A673 (cell line): Measurements from ENCODE around the gene CYP46A1. TPM values are rescaled to one million over a fixed set of nuclear protein-coding genes. Genes with fewer than 3 reads are reported as not detected.

Experiments used
- BruUV-seq: library from RNA; stranded (reverse); fragments of 400-500 nt; replicated peaks from 2 replicates; lab custom pipeline; 2021; lab: Mats Ljungman, UMichigan
- CTCF ChIA-PET: fragments of 300-600 bp; sonication (Branson Sonifier 250); formaldehyde crosslinking; loops from one replicate; lab custom pipeline; 2022; ENCODE audit warnings: antibody characterized with exemption; lab: Charles Lee
- POLR2A ChIA-PET: fragments of 300-600 bp; sonication (Branson Sonifier 250); formaldehyde crosslinking; loops from one replicate; lab custom pipeline; 2022; ENCODE audit warnings: antibody characterized with exemption; ENCODE audit not compliant: low non-redundant PET; lab: Charles Lee
- DNase-seq: peaks from one replicate; pipeline ENCODE4 v3.0.0-alpha.2; 2015; ENCODE audit warnings: low spot score
- H3K27ac ChIP-seq: fragments of 200-600 bp; sonication (generic); 2 replicates; pipeline ENCODE4 v1.5.1; 2016; ENCODE audit warnings: mixed run types, low read depth, mild to moderate bottlenecking, mixed read lengths, antibody characterized with exemption, low read length; ENCODE audit not compliant: poor library complexity, severe bottlenecking
- H3K27me3 ChIP-seq: fragments of 200-600 bp; sonication (generic); replicated peaks from 2 replicates; pipeline ENCODE4 v1.6.1; 2017; ENCODE audit warnings: mixed run types, low read depth, mild to moderate bottlenecking, mixed read lengths, antibody characterized with exemption, low read length; ENCODE audit not compliant: insufficient read depth, poor library complexity
- H3K36me3 ChIP-seq: fragments of 200-600 bp; sonication (generic); 2 replicates; pipeline ENCODE4 v1.6.1; 2016; ENCODE audit warnings: mixed run types, mild to moderate bottlenecking, mixed read lengths, antibody characterized with exemption, low read length; ENCODE audit not compliant: insufficient read depth, poor library complexity, severe bottlenecking
- H3K4me1 ChIP-seq: fragments of 200-600 bp; sonication (generic); 2 replicates; pipeline ENCODE4 v1.6.1; 2017; ENCODE audit warnings: mixed run types, mild to moderate bottlenecking, mixed read lengths, antibody characterized with exemption, low read length; ENCODE audit not compliant: insufficient read depth, poor library complexity, severe bottlenecking
- H3K4me3 ChIP-seq: fragments of 200-600 bp; sonication (generic); 2 replicates; pipeline ENCODE4 v1.5.1; 2016; ENCODE audit warnings: low read depth, mixed run types, mild to moderate bottlenecking, mixed read lengths, low read length; ENCODE audit not compliant: poor library complexity, severe bottlenecking
- H3K9me3 ChIP-seq: fragments of 200-600 bp; sonication (generic); 2 replicates; pipeline ENCODE4 v1.6.1; 2016; ENCODE audit warnings: mixed run types, low read depth, mild to moderate bottlenecking, mixed read lengths, antibody characterized with exemption, low read length; ENCODE audit not compliant: poor library complexity, severe bottlenecking
- EZH2 ChIP-seq: fragments of 200-600 bp; sonication (generic); IDR thresholded peaks from 2 replicates; pipeline ENCODE4 v1.6.1; 2017; ENCODE audit warnings: borderline replicate concordance, low read depth, mild to moderate bottlenecking, mixed read lengths, antibody characterized with exemption, low read length; ENCODE audit not compliant: poor library complexity, severe bottlenecking
- intact Hi-C: fragments of 100-400 bp; cut with micrococcal nuclease; formaldehyde crosslinking; loops from one replicate; pipeline ENCODE4 v1.10.0; 2022; ENCODE audit not compliant: unreplicated experiment
- total RNA-seq: library from RNA; stranded (reverse); gene quantifications from 2 replicates; pipeline ENCODE4 v1.2.3, GENCODE V29; 2021
- TF ChIP-seq, protein P1 (sequence below): fragments of 300-800, 200-600 bp; sonication (generic); conservative IDR thresholded peaks from 2 replicates; pipeline ENCODE4 v1.5.1; 2017; ENCODE audit warnings: low read depth, mild to moderate bottlenecking, antibody characterized with exemption, low read length, moderate library complexity, mixed read lengths

The CYP46A1 gene
- total RNA-seq, 1 experiment from 2014 or later, result not detected

- Histone ChIP-seq H3K9me3 (no peaks in the 10 kb centered on the region), H3K27me3 (no peaks in the 10 kb centered on the region), H3K27ac (no peak overlapping the region), H3K4me1 (no peaks in the 10 kb centered on the region), H3K36me3 (no peaks in the 10 kb centered on the region), H3K4me3 (no peak overlapping the region)
- TF ChIP-seq, protein P1, sequence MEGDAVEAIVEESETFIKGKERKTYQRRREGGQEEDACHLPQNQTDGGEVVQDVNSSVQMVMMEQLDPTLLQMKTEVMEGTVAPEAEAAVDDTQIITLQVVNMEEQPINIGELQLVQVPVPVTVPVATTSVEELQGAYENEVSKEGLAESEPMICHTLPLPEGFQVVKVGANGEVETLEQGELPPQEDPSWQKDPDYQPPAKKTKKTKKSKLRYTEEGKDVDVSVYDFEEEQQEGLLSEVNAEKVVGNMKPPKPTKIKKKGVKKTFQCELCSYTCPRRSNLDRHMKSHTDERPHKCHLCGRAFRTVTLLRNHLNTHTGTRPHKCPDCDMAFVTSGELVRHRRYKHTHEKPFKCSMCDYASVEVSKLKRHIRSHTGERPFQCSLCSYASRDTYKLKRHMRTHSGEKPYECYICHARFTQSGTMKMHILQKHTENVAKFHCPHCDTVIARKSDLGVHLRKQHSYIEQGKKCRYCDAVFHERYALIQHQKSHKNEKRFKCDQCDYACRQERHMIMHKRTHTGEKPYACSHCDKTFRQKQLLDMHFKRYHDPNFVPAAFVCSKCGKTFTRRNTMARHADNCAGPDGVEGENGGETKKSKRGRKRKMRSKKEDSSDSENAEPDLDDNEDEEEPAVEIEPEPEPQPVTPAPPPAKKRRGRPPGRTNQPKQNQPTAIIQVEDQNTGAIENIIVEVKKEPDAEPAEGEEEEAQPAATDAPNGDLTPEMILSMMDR, result no peak
- no peak for TF ChIP-seq EZH2
- intact Hi-C loops, result no loop called here
- no TSS peak for BruUV-seq
- CTCF ChIA-PET, result no interaction called here
- no peak for DNase-seq
- POLR2A ChIA-PET, result no interaction called here
These were observed 37.1 kb downstream of the CYP46A1 start for GRCh38 chr14:99720941-99721791.

DNA sequence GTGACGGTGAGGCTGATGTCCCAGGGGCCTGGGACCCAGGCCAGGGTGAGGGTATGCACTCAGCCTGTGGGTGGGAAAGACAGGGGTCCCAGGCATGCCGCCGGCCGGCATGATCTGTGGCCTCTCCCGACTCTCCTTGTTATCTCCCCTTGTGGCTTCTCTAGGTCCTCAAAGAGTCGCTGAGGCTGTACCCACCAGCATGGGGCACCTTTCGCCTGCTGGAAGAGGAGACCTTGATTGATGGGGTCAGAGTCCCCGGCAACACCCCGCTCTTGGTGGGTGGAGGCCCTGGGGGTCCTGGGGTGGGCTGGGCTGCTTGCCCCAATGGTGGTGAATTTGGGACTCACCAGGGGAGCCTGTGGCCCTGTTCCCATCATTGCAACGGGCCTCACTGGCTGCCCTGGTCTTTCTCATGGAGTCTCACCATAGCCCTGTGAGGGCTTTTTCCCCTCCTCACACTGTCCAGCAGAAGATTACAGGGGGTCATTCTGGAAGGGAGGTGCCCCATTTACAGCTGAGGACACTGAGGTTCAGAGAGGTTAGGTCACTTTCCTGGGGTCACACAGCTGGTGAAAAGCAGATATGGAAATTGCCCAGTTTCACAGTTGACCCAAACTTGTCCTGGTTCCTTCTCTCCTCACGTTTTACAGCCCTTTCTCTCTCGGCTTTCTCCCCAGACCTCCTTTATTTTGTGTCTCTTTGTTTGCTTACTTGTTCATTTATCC, 37.9 kb downstream of the CYP46A1 start:
- no TSS peak for BruUV-seq
- Histone ChIP-seq H3K36me3 (no peaks in the 10 kb centered on the region), H3K4me1 (no peaks in the 10 kb centered on the region), H3K27me3 (no peaks in the 10 kb centered on the region), H3K9me3 (no peaks in the 10 kb centered on the region), H3K4me3 (no peak overlapping the region), H3K27ac (no peak overlapping the region)
- DNase-seq, result no peak
- CTCF ChIA-PET, result no interaction called here
- TF ChIP-seq, protein P1, result no peak
- no peak for TF ChIP-seq EZH2
- POLR2A ChIA-PET, result no interaction called here
- intact Hi-C loops, result no loop called here

- TF ChIP-seq, protein P1, result no peak
- TF ChIP-seq EZH2, result no peak
- CTCF ChIA-PET, result no interaction called here
- intact Hi-C loops, result no loop called here
- Histone ChIP-seq H3K4me1 (no peaks in the 10 kb centered on the region), H3K9me3 (no peaks in the 10 kb centered on the region), H3K4me3 (no peak overlapping the region), H3K27me3 (no peaks in the 10 kb centered on the region), H3K36me3 (no peaks in the 10 kb centered on the region), H3K27ac (no peak overlapping the region)
- POLR2A ChIA-PET, result no interaction called here
- DNase-seq, result no peak
- BruUV-seq, result no TSS peak
These were observed 38.6 kb downstream of the CYP46A1 start for GRCh38 chr14:99722741-99723140.
